ENCODE measurements around the gene CCDC184. TPM values are rescaled to one million over a fixed set of nuclear protein-coding genes. Genes with fewer than 3 reads are reported as not detected.

Gene CCDC184
- total RNA-seq, 1 experiment from 2014 or later = 0.13 TPM

DNA sequence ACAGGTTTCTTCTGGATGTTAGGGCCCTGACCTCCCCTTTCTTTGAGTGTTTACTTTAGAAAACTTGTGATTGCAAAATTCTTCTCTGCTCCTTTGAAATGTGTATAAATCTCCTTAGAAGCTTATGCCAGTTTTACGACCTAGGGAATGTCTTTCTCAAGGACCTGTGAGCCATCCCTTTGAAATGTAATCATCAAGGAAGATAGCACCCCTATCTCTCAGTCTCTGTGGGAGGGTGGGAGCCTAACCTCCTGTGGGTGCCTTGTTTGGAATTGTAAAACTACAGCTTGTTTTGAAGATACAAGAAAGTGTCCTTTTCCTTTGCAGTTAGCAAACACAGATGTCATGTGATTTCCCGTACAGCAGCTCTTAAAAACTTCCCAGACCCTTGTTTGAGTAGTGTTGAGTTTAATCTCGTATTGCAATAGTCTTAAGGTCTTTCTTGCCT lies 16.4 kb downstream of the CCDC184 start:
- Histone ChIP-seq H3K4me1 (ENCODE audit: insufficient read depth, low read length) (no peaks in the 10 kb centered on the region), H4K8ac (replicated peaks; ENCODE audit: insufficient read length, low read depth, low read length) (no peak overlapping the region), H4K5ac (ENCODE audit: insufficient read length, low read depth, low read length) (no peak overlapping the region), H4K91ac (ENCODE audit: insufficient read length, low read depth, low read length) (no peak overlapping the region), H3K23me2 (ENCODE audit: insufficient read length, low read depth, low read length, poor library complexity, severe bottlenecking) (peaks cover 7% of the 10 kb centered on the region), H3K4me2 (ENCODE audit: insufficient read depth, insufficient read length, low read length) (no peak overlapping the region), H3K4ac (ENCODE audit: low read depth, low read length) (no peak overlapping the region), H3K9me3 (ENCODE audit: control insufficient read depth, low read depth, low read length) (no peaks in the 10 kb centered on the region), H3K27ac (ENCODE audit: insufficient read length, low read depth, low read length) (no peak overlapping the region), H2AFZ (ENCODE audit: low read length) (no peak overlapping the region), H3K23ac (ENCODE audit: insufficient read length, low read depth, low read length) (no peak overlapping the region), H2BK5ac (ENCODE audit: insufficient read length, low read length) (no peak overlapping the region), H3K79me1 (ENCODE audit: insufficient read depth, low read depth, low read length, poor library complexity, severe bottlenecking) (no peaks in the 10 kb centered on the region), H2BK12ac (ENCODE audit: insufficient read length, low read depth, low read length) (no peak overlapping the region), H3K18ac (ENCODE audit: insufficient read length, low read depth, low read length) (no peak overlapping the region), H3K27me3 (ENCODE audit: insufficient read depth, low read length) (peaks cover 4% of the 10 kb centered on the region; the same call in 1 of the 2 replicates), H3T11ph (ENCODE audit: low read length) (no peak overlapping the region), H2BK15ac (ENCODE audit: low read depth, low read length) (no peak overlapping the region), H2BK120ac (ENCODE audit: low read depth, low read length, poor library complexity, severe bottlenecking) (no peak overlapping the region), H3K56ac (ENCODE audit: insufficient read length, low read depth, low read length) (no peak overlapping the region), H3K79me2 (ENCODE audit: insufficient read depth, low read length) (no peaks in the 10 kb centered on the region), H2AK5ac (ENCODE audit: insufficient read length, low read length) (no peak overlapping the region), H3K9ac (ENCODE audit: extremely low read depth, insufficient read length, low read length) (no peak overlapping the region), H2BK20ac (ENCODE audit: low read depth, low read length, poor library complexity, severe bottlenecking) (no peak overlapping the region), H3K14ac (ENCODE audit: insufficient read depth, low read length) (no peak overlapping the region), H4K20me1 (ENCODE audit: control insufficient read depth, insufficient read depth, insufficient read length) (no peaks in the 10 kb centered on the region)
- Mint-ChIP-seq H3K4me3 (peak overlapping the region; percentile 22 to 81; a peak in 4 of 5 replicates), H3K36me3 (ENCODE audit: insufficient read depth in 1 of 3, low read depth in 3 of 3) (peaks cover 4 to 16% (median 7%) of the 10 kb centered on the region in 3 experiments; a peak in 5 of 7 replicates), H3K27me3 (ENCODE audit: low read depth) (peaks cover 79% of the 10 kb centered on the region), H3K4me1 (peaks cover 9 to 13% of the 10 kb centered on the region in 2 experiments; a peak in 3 of 4 replicates), H3K27ac (no peak overlapping the region), H3K9me3 (peaks cover 14 to 38% of the 10 kb centered on the region in 2 experiments)
- WGBS (ENCODE audit: extremely low coverage, insufficient read length, low lambda C conversion rate) = no CpG with 5 or more reads among the region's 3 CpGs
- DNase-seq = no peak
- TF ChIP-seq CTCF (conservative IDR thresholded peaks at IDR 0.05) = no peak

All from H9 (cell line).